Measurements from ENCODE around the gene ATP11A.

GRCh38 chr13:112896736-112897602, 207.1 kb downstream of the ATP11A start:
- TF ChIP-seq CTCF (conservative IDR thresholded peaks at IDR 0.05; ENCODE audit: low read depth, low read length) = no peak
- TF ChIP-seq EZH2 (IDR thresholded peaks at IDR 0.05; ENCODE audit: borderline replicate concordance, low read depth, low read length, poor library complexity, severe bottlenecking) = no peak
